Breast epithelium (tissue), 3 donors: ENCODE measurements around the gene RELN.

Experiments
- POLR2A ChIP-seq: fragments of 450-650 bp; IDR thresholded peaks from one replicate; pipeline ENCODE4 v1.6.1; 2016; ENCODE audit warnings: antibody characterized with exemption, mild to moderate bottlenecking, moderate library complexity
- POLR2AphosphoS5 ChIP-seq, 3 donors: sonication (generic); formaldehyde crosslinking; IDR thresholded peaks; one replicate each; pipeline ENCODE4 v1.6.1; 2017; ENCODE audit warnings: antibody characterized with exemption in 3 of 3

DNA sequence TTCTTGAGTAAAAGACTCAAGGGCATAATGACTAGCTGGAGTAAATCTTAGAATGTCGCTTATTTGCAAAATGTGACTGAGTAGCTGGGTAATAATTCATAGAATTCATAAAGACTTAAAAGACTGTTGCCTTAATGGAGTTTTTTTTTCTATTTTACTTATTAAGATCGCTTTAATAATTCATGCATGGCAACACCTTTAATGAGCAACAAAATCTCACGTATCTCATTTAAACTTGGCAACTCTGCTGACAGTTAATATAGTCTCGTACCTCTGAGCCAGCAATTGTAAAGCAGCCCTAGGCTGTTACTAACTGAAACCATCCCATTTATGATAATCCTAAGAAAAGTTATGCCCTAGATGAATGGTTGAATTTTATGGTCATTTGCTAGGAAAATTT lies 455.7 kb downstream of the RELN start:
- TF ChIP-seq POLR2A, result no peak
- no peak for TF ChIP-seq POLR2AphosphoS5 (IDR thresholded peaks at IDR 0.05)
